HepG2 (cell line): ENCODE measurements around the gene MYO18B. TPM values are rescaled to one million over a fixed set of nuclear protein-coding genes. Genes with fewer than 3 reads are reported as not detected.

Experiments used
- ATAC-seq: fragments of 200-7000 bp; cut with Tn5 transposase; 3 replicates; pipeline ENCODE4 v1.9.1; 2020; ENCODE audit warnings: mild to moderate bottlenecking, moderate library complexity
- BruUV-seq: library from RNA; stranded (reverse); fragments of 400-500 nt; replicated peaks from 2 replicates; lab custom pipeline; 2021; lab: Mats Ljungman, UMichigan
- CTCF ChIA-PET: fragments of 300-600 bp; formaldehyde crosslinking; extraction: SDS; loops from one replicate; lab custom pipeline; 2021; ENCODE audit warnings: low total read pairs, inconsistent platforms, low intra/inter-chr PET ratio; lab: Yijun Ruan, JAX
- POLR2A ChIA-PET: fragments of 350-600 bp; sonication (Branson Sonifier 250); formaldehyde crosslinking; loops from one replicate; lab custom pipeline; 2020; ENCODE audit warnings: antibody characterized with exemption, inconsistent platforms; lab: Yijun Ruan, JAX
- DNase-seq: peaks from one replicate; pipeline ENCODE4 v3.0.0-alpha.2; 2015; ENCODE audit warnings: low spot score
- FAIRE-seq: peaks from 3 replicates; lab custom pipeline; 2011; peaks lifted over from hg19 to GRCh38; lab: Jason Lieb, UNC
- H2AFZ ChIP-seq: one replicate; pipeline ENCODE4 v1.6.1; 2011; ENCODE audit warnings: low read length, inconsistent platforms
- H3K27ac ChIP-seq: fragments of 300-600 bp; 3 replicates; pipeline ENCODE4 v1.8.0; 2011; ENCODE audit warnings: mixed run types, mild to moderate bottlenecking, mixed read lengths, low read length, inconsistent platforms; ENCODE audit not compliant: insufficient read depth; ENCODE audit errors: extremely low read length
- H3K27me3 ChIP-seq, 2 experiments: fragments of 200-600 bp in 1 of 2; 2 replicates in 1 of 2; 3 replicates in 1 of 2; pipeline versions ENCODE4 v1.6.0 to v1.8.0; 2011; ENCODE audit warnings: low read length in 2 of 2, mild to moderate bottlenecking in 2 of 2, moderate library complexity in 2 of 2, inconsistent platforms in 1 of 2; ENCODE audit not compliant: insufficient read depth in 2 of 2, control insufficient read depth in 1 of 2
- H3K36me3 ChIP-seq, 2 experiments: fragments of 200-600 bp in 1 of 2; replicated peaks in 1 of 2; 2 replicates in 1 of 2; 3 replicates in 1 of 2; pipeline versions ENCODE4 v1.5.1 to v1.8.0; 2011; ENCODE audit warnings: low read length in 2 of 2, inconsistent platforms in 1 of 2; ENCODE audit not compliant: insufficient read depth in 2 of 2, control insufficient read depth in 1 of 2
- H3K4me1 ChIP-seq: 2 replicates; pipeline ENCODE4 v1.5.1; 2012; ENCODE audit warnings: low read length, inconsistent platforms; ENCODE audit not compliant: insufficient read depth
- H3K4me2 ChIP-seq: 2 replicates; pipeline ENCODE4 v1.6.0; 2011; ENCODE audit warnings: low read depth, low read length, inconsistent platforms
- H3K4me3 ChIP-seq, 3 experiments: fragments of 200-600 bp in 1 of 3; sonication (generic), shearing (Covaris generic) in 1 of 3; replicated peaks in 1 of 3; 2 replicates each; pipeline ENCODE4 v1.5.1; 2011 to 2016; ENCODE audit warnings: low read length in 3 of 3, inconsistent platforms in 2 of 3, low read depth in 2 of 3, mild to moderate bottlenecking in 2 of 3, control low read depth in 1 of 3, mixed read lengths in 1 of 3; ENCODE audit not compliant: insufficient read depth in 1 of 3
- H3K79me2 ChIP-seq: one replicate; pipeline ENCODE4 v1.6.1; 2011; ENCODE audit warnings: low read length, inconsistent platforms; ENCODE audit not compliant: insufficient read depth
- H3K9ac ChIP-seq: 2 replicates; pipeline ENCODE4 v1.6.0; 2011; ENCODE audit warnings: mild to moderate bottlenecking, low read depth, low read length, inconsistent platforms; ENCODE audit not compliant: insufficient read depth
- H3K9me3 ChIP-seq: 2 replicates; pipeline ENCODE4 v1.5.1; 2012; ENCODE audit warnings: mild to moderate bottlenecking, low read length
- H4K20me1 ChIP-seq: 2 replicates; pipeline ENCODE4 v1.6.0; 2011; ENCODE audit warnings: inconsistent platforms, mild to moderate bottlenecking, low read length, moderate library complexity; ENCODE audit not compliant: insufficient read depth
- PRDM4 ChIP-seq: sonication (generic); formaldehyde crosslinking; IDR thresholded peaks from 2 replicates; pipeline ENCODE4 v1.9.0; 2021; ENCODE audit warnings: missing genetic modification reagents, borderline replicate concordance
- TRIM24 ChIP-seq: sonication (generic); formaldehyde crosslinking; IDR thresholded peaks from 2 replicates; pipeline ENCODE4 v1.8.0; 2022; ENCODE audit warnings: mild to moderate bottlenecking, missing genetic modification reagents
- ZNF276 ChIP-seq: sonication (generic); formaldehyde crosslinking; IDR thresholded peaks from 2 replicates; pipeline ENCODE4 v1.4.0; 2020; ENCODE audit warnings: mild to moderate bottlenecking, low read depth, missing genetic modification reagents
- ZNF703 ChIP-seq: sonication (generic); formaldehyde crosslinking; IDR thresholded peaks from 2 replicates; pipeline ENCODE4 v1.5.1; 2020; ENCODE audit warnings: missing genetic modification reagents, mild to moderate bottlenecking, moderate library complexity, borderline replicate concordance
- WGBS: methylation state at CpG from one replicate; pipeline ENCODE4 v1.1.6; 2017; ENCODE audit warnings: low lambda C conversion rate; 5-methylcytosine and 5-hydroxymethylcytosine counted together
- in situ Hi-C: cut with HindIII; loops from 2 replicates; pipeline ENCODE4 v1.10.0; 2017; ENCODE audit warnings: low pct_unique_long_range_greater_than_20kb; ENCODE audit not compliant: extremely low pct_ligation_motif_present
- intact Hi-C: fragments of 100-400 bp; cut with micrococcal nuclease; formaldehyde crosslinking; loops from one replicate; pipeline ENCODE4 v1.10.0; 2022; ENCODE audit not compliant: unreplicated experiment
- polyA plus RNA-seq, 8 experiments: library from polyadenylated mRNA; depleted of rRNA in 3 of 8; stranded (reverse) in 7 of 8; unstranded in 1 of 8; fragments of >200 nt; fragmentation: Illumina TruSeq in 4 of 8; extraction: Trizol in 4 of 8; gene quantifications; 2 replicates each; pipeline versions ENCODE4 v1.2.1 to v1.2.3, GENCODE V29; 2011 to 2016; ENCODE audit warnings: low read depth in 4 of 8, missing spikeins in 1 of 8, mixed read lengths in 1 of 8; ENCODE audit not compliant: insufficient read depth in 1 of 8
- total RNA-seq, 5 experiments: library from RNA; depleted of rRNA; stranded (reverse); fragments of >200 nt; fragmentation: Illumina TruSeq; extraction: Trizol; gene quantifications; 2 replicates each; pipeline ENCODE4 v1.2.3, GENCODE V29; 2016; ENCODE audit warnings: low read depth in 1 of 5

The MYO18B gene
- total and polyA plus RNA-seq, 2 of the 13 experiments (the other 11 are each of a cell fraction or from before 2014, with no cell fraction given), result 0.01 TPM; not detected in 1

GRCh38 chr22:25938151-25938550 lies 196.2 kb downstream of the MYO18B start:
- ATAC-seq, result no peak
- POLR2A ChIA-PET, result no interaction called here
- intact Hi-C loops, result loop anchor here (5.0 kb wide), 1 partner anchor 814 kb away; no protein-coding TSS in a partner anchor

More at GRCh38 chr22:25938151-25938550, 196.2 kb downstream of the MYO18B start:
- 5% methylated on average over 1 of the region's 1 CpG for WGBS
- no peak overlapping the region for H3K4me2 ChIP-seq
- no peak for DNase-seq
- no peaks in the 10 kb centered on the region for H3K36me3 ChIP-seq
- no peak overlapping the region for H3K9ac ChIP-seq
- H2AFZ ChIP-seq, result no peak overlapping the region
- in situ Hi-C loops, result no loop called here
- H3K9me3 ChIP-seq, result no peaks in the 10 kb centered on the region
- peaks cover 0 to 6% of the 10 kb centered on the region in 2 experiments; a peak in 1 of 5 replicates for H3K27me3 ChIP-seq
- CTCF ChIA-PET, result no interaction called here
- no peak overlapping the region for H3K27ac ChIP-seq
- BruUV-seq, result no TSS peak
- no peaks in the 10 kb centered on the region for H3K79me2 ChIP-seq
- TF ChIP-seq PRDM4 (CRISPR knock-in tag) (no peak), ZNF703 (no peak), TRIM24 (CRISPR knock-in tag) (no peak), ZNF276 (CRISPR knock-in tag) (no peak)
- H3K4me1 ChIP-seq, result no peaks in the 10 kb centered on the region
- no peak for FAIRE-seq
- no peak overlapping the region for H3K4me3 ChIP-seq
- H4K20me1 ChIP-seq, result no peaks in the 10 kb centered on the region
